ENCODE results near the gene TIGIT. TPM values are rescaled to one million over a fixed set of nuclear protein-coding genes. Genes with fewer than 3 reads are reported as not detected.
A peak's percentile ranks its signal among the peaks of the same experiment; 100 is the strongest.

Gene TIGIT
- total RNA-seq, 2 donors from 2014 or later = 11.6 to 13.3 TPM

DNA sequence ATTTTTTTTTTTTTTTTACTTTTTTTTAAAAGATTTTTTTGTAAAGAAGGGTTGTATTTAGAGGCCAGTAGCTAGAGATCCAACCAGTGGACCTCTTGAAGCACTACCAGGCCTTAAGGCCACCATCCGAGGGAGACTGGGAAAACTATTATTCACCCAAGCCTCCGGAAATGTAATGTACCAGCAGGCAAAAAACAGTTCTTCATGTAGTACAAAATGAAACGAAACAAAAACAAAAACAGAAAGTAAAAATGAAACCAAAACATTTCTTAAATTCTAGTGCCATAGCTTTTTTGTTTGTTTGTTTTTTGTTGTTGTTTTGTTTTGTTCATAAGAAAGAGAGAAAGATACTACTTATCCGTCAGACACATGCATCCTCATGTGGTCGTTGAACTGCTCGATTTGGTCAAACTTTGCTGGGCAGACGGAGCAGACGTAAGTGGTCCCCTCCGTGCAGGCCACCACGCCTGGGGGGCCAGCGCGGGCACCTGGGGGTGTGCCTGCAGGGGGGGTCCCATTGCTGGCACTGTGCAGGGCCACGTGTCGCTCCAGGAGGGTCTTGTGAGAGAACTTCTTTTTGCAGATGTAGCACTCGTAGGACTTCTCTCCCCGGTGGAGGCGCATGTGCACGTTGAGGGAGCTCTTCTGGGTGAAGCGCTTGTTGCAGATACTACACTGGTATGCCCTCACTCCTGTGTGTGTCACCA is 45.0 kb downstream of the TIGIT start:
- Mint-ChIP-seq H3K36me3 (ENCODE audit: low read depth) (no peaks in the 10 kb centered on the region), H3K4me3 (peak overlapping the region; percentile 22), H3K27ac (peak overlapping the region; percentile 51), H3K27me3 (no peaks in the 10 kb centered on the region), H3K4me1 (peaks cover 23% of the 10 kb centered on the region)
- no peak for ATAC-seq
- DNase-seq = no peak
- no peaks in the 10 kb centered on the region for H3K9me3 ChIP-seq (ENCODE audit: control insufficient read depth, low read length, poor library complexity, severe bottlenecking)

DNA sequence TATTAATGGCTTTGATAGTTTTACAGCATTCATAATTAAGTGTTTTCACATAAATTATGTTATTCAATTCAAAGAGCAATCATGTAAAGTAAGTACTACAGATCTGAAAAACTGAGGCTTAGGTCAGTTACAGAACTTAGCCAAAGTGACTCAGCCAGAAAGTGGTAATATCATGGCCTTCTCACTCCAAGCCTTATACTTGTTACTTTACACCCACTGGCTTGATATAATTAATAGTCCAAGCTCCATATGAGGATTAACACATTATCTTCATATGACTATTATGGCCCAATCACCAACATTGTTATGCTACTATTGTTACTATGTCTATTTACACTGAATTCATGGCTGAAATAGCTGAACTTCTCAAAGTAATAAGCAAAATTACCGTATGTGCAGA is 50.7 kb downstream of the TIGIT start:
- Mint-ChIP-seq H3K27me3 (no peaks in the 10 kb centered on the region), H3K27ac (no peak overlapping the region), H3K4me1 (peaks cover 13% of the 10 kb centered on the region), H3K36me3 (ENCODE audit: low read depth) (peaks cover 3% of the 10 kb centered on the region), H3K4me3 (no peak overlapping the region)
- no peak for ATAC-seq
- no peaks in the 10 kb centered on the region for H3K9me3 ChIP-seq (ENCODE audit: control insufficient read depth, low read length, poor library complexity, severe bottlenecking)
- DNase-seq = no peak

DNA sequence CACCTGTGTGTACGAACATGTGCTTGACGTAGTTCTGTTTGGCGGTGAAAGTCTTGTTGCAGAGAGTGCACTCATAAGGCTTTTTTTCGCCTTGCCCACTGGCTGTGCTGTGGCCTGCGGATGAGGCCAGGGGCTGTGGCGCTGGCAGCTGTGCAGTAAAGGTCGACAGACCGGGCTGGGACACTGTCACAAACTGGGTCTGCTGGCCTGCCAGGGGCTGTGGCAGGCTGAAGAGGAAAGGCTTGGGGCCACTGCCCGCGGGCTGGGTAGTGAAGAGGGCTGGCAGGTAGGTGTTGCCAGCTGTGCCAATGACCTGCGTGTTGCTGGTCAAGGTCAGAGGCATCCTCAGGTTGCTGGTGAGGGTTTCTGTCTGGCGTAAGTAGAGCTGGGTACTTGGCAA is 56.4 kb downstream of the TIGIT start:
- DNase-seq (no peak), ATAC-seq (no peak)
- Mint-ChIP-seq H3K4me3 (no peak overlapping the region), H3K36me3 (ENCODE audit: low read depth) (peaks cover 11% of the 10 kb centered on the region), H3K4me1 (peaks cover 4% of the 10 kb centered on the region), H3K27me3 (no peaks in the 10 kb centered on the region), H3K27ac (no peak overlapping the region)
- no peaks in the 10 kb centered on the region for H3K9me3 ChIP-seq (ENCODE audit: control insufficient read depth, low read length, poor library complexity, severe bottlenecking)

DNA sequence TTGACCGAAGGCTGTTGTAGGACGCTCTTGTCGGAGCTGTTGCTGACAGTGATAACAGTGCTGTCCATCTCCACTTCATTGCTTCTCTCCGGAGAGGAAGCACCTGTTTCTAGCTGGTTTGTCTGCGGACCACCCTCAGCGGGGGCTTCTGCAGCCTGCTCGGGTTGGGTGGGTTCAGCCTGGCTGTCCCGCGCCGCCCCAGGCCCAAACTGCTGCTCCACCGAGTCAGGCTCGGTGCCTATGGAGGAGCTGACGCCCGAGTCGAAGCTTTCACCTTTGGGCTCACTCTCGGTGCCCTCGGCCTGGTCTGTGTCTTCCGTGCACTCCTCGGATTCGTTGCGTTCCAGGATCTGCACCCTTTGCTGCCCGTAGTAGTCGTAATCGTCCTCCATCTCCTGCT is 56.9 kb downstream of the TIGIT start:
- no peak overlapping the region for H3K27ac Mint-ChIP-seq
- H3K9me3 ChIP-seq (ENCODE audit: control insufficient read depth, low read length, poor library complexity, severe bottlenecking) = no peaks in the 10 kb centered on the region
- no peak for DNase-seq
- peaks cover 2% of the 10 kb centered on the region for H3K4me1 Mint-ChIP-seq
- peaks cover 11% of the 10 kb centered on the region for H3K36me3 Mint-ChIP-seq (ENCODE audit: low read depth)
- H3K4me3 Mint-ChIP-seq = no peak overlapping the region
- no peak for ATAC-seq
- no peaks in the 10 kb centered on the region for H3K27me3 Mint-ChIP-seq

DNA sequence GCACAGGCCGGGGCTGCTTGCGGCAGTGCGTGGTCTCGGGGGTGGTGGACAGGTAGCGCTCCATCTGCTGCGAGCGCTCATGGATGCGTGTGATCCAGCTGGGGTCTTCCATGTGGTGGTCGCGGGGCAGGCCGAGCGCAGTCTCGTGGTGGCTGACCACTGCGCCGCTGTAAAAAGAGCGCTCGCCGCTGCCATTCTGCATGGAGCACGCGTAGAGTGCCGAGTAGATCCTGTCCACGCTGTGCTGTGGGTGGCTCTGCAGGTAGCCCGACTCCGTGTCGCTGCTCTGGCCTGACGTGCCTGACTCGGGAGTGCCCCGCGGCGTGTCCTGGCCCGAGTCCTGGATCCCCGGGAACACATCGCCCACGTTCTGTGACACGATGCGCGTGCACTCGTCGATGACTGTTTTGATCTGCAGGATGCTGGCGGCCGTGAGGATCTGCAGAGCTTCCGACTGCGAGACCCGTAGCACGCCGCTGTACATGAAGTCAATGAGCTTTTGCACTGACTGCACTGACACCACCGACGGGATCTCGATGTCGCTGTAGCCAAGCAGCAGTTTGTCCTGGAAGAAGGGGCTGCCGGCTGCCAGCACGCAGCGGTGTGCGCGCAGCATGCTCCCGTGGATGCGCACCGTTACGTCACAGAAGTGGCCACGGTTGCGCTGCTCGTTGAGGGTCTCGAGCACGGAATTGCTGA is 57.4 kb downstream of the TIGIT start:
- Mint-ChIP-seq H3K27me3 (no peaks in the 10 kb centered on the region), H3K27ac (no peak overlapping the region), H3K36me3 (ENCODE audit: low read depth) (peaks cover 11% of the 10 kb centered on the region), H3K4me1 (no peaks in the 10 kb centered on the region), H3K4me3 (no peak overlapping the region)
- H3K9me3 ChIP-seq (ENCODE audit: control insufficient read depth, low read length, poor library complexity, severe bottlenecking) = no peaks in the 10 kb centered on the region
- DNase-seq (no peak), ATAC-seq (no peak)

DNA sequence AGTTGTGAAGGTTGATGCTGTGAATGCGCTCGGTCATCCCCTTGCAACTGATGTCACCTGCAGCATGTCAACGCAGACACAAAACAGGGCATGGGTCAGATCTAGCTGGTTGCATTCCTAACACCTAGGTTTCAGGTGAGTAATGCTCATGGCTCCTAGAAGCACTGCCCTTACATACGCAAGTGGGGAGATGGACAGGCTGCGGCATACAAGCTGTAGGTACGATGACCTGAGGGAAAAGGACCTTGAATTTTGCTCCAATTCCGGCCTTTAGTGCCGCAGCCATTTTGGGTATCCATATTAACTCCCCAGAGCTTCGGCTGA is 58.0 kb downstream of the TIGIT start:
- no peak overlapping the region for H3K27ac Mint-ChIP-seq
- H3K9me3 ChIP-seq (ENCODE audit: control insufficient read depth, low read length, poor library complexity, severe bottlenecking) = no peaks in the 10 kb centered on the region
- H3K27me3 Mint-ChIP-seq = no peaks in the 10 kb centered on the region
- H3K36me3 Mint-ChIP-seq (ENCODE audit: low read depth) = peaks cover 11% of the 10 kb centered on the region
- H3K4me1 Mint-ChIP-seq = peaks cover 1% of the 10 kb centered on the region
- DNase-seq (no peak), ATAC-seq (no peak)
- no peak overlapping the region for H3K4me3 Mint-ChIP-seq

DNA sequence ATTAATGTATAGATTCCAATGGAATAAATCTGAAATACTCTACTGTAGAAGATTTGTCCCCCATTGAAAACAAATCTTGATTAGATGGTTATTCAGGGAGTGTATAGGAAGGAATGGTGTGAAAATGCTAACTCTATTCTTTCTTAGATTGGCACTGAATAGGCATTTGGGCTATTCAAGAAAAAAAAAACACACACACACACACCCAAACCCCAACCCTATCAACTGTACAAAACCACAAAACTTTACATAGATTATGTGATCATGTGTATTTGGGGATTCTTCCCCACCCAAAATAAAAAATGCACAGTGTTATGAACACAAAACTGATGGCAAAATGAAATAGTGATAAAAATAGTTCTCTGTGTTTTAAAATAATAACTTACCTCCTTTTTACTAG is 61.8 kb downstream of the TIGIT start:
- H3K9me3 ChIP-seq (ENCODE audit: control insufficient read depth, low read length, poor library complexity, severe bottlenecking) = no peaks in the 10 kb centered on the region
- H3K36me3 Mint-ChIP-seq (ENCODE audit: low read depth) = peaks cover 8% of the 10 kb centered on the region
- H3K27me3 Mint-ChIP-seq = no peaks in the 10 kb centered on the region
- no peak overlapping the region for H3K4me3 Mint-ChIP-seq
- H3K4me1 Mint-ChIP-seq = peaks cover 2% of the 10 kb centered on the region
- H3K27ac Mint-ChIP-seq = no peak overlapping the region
- DNase-seq = no peak
- ATAC-seq = no peak

DNA sequence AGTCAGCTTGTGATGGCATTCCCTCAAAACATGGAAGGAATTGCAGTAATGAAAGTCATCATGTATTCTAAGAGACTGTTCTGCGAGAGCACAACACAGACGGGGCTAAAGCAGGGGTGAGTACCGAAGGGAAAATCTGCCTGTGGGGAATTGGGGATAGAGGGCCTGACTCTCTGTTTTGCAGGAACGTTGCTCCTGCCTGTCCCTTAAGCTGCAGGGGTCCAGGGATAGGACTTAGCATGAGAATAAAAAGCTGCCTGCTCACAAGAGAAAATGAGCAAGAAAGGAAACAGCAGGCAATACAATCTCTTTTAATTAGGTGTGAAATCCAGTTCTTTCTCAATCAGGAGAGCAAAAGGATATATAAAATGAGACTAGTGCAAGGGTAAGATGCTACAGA is 62.2 kb downstream of the TIGIT start:
- DNase-seq = no peak
- ATAC-seq = no peak
- H3K9me3 ChIP-seq (ENCODE audit: control insufficient read depth, low read length, poor library complexity, severe bottlenecking) = no peaks in the 10 kb centered on the region
- Mint-ChIP-seq H3K4me3 (no peak overlapping the region), H3K27me3 (no peaks in the 10 kb centered on the region), H3K36me3 (ENCODE audit: low read depth) (peaks cover 8% of the 10 kb centered on the region), H3K27ac (no peak overlapping the region), H3K4me1 (peaks cover 2% of the 10 kb centered on the region)

DNA sequence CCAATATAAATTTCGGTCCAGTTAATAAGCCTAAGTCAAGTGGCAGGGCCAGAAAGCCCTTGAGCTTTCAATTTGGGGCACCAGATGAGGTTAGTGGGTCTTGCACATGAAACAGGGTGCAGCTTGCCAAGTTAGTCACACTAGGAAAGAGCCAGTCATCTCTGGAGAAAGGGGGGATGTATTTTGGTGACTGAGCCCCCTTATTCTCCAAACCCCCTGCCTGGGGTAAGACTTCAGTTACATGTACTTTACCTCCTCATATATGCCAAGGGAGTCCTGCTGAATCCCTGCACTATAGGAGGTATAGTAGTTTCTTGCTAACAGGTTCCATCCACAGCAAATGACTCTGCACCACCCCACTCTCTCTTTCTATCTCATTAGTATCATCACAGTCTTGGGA is 62.7 kb downstream of the TIGIT start:
- Mint-ChIP-seq H3K27ac (no peak overlapping the region), H3K36me3 (ENCODE audit: low read depth) (peaks cover 5% of the 10 kb centered on the region), H3K27me3 (no peaks in the 10 kb centered on the region), H3K4me1 (peaks cover 2% of the 10 kb centered on the region), H3K4me3 (no peak overlapping the region)
- no peaks in the 10 kb centered on the region for H3K9me3 ChIP-seq (ENCODE audit: control insufficient read depth, low read length, poor library complexity, severe bottlenecking)
- DNase-seq (no peak), ATAC-seq (no peak)

Other genes starting within 250 kb of the TIGIT start
- gene CCDC191, start 237.5 kb upstream of the TIGIT start, total RNA-seq = 1 to 10 TPM; 6.4 to 6.8 TPM
- gene QTRT2, start 237.3 kb upstream of the TIGIT start, total RNA-seq = 10 to 100 TPM; 42.1 to 43.4 TPM
- not detected for gene DRD3, start 115.0 kb upstream of the TIGIT start, total RNA-seq
- under 1 TPM; 0.65 to 0.97 TPM for gene ZNF80, start 56.5 kb upstream of the TIGIT start, total RNA-seq

Data from T-helper 17 cell (primary cell).